Endothelial cell of umbilical vein (primary cell): ENCODE results near the gene RECQL5.

ENCODE experiments used
- EZH2 ChIP-seq: IDR thresholded peaks from 2 replicates; pipeline ENCODE4 v1.6.1; 2012; ENCODE audit warnings: borderline replicate concordance, low read depth, mild to moderate bottlenecking, moderate library complexity, low read length, inconsistent platforms; ENCODE audit not compliant: severe bottlenecking
- FOS ChIP-seq: IDR thresholded peaks from 2 replicates; pipeline ENCODE4 v1.6.1; 2011; ENCODE audit warnings: mild to moderate bottlenecking, low read length, moderate library complexity, borderline replicate concordance; ENCODE audit not compliant: insufficient read depth
- GATA2 ChIP-seq: IDR thresholded peaks from 2 replicates; pipeline ENCODE4 v1.7.0; 2011; ENCODE audit warnings: low read depth, mild to moderate bottlenecking, moderate library complexity, mixed read lengths, low read length; ENCODE audit not compliant: insufficient read length, insufficient read depth
- JUN ChIP-seq: IDR thresholded peaks from 2 replicates; pipeline ENCODE4 v1.6.1; 2011; ENCODE audit warnings: borderline replicate concordance, low read depth; ENCODE audit not compliant: insufficient read length, insufficient read depth
- POLR2A ChIP-seq: IDR thresholded peaks from 2 replicates; pipeline ENCODE4 v1.6.1; 2012; ENCODE audit warnings: low read depth, mild to moderate bottlenecking, control low read depth, low read length
- POLR2AphosphoS5 ChIP-seq: IDR thresholded peaks from 2 replicates; pipeline ENCODE4 v1.6.1; 2012; ENCODE audit warnings: low read depth, mild to moderate bottlenecking, control low read depth, low read length, moderate library complexity; ENCODE audit not compliant: insufficient read depth
- TF ChIP-seq, protein P1 (sequence below), 2 donors: IDR thresholded peaks; 1 replicate in 1 of 2; 2 replicates in 1 of 2; pipeline ENCODE4 v1.5.1; 2011; ENCODE audit warnings: low read length in 2 of 2, mild to moderate bottlenecking in 2 of 2, moderate library complexity in 2 of 2, control low read depth in 1 of 2, inconsistent platforms in 1 of 2, low read depth in 1 of 2; ENCODE audit not compliant: insufficient read depth in 1 of 2; ENCODE audit errors: extremely low read depth in 1 of 2
- TF ChIP-seq, protein P2 (sequence below): IDR thresholded peaks from 2 replicates; pipeline ENCODE4 v1.6.1; 2011; ENCODE audit not compliant: insufficient read depth, insufficient read length

GRCh38 chr17:75590314-75590761 lies 76.6 kb downstream of the RECQL5 start:
- TF ChIP-seq, protein P1, sequence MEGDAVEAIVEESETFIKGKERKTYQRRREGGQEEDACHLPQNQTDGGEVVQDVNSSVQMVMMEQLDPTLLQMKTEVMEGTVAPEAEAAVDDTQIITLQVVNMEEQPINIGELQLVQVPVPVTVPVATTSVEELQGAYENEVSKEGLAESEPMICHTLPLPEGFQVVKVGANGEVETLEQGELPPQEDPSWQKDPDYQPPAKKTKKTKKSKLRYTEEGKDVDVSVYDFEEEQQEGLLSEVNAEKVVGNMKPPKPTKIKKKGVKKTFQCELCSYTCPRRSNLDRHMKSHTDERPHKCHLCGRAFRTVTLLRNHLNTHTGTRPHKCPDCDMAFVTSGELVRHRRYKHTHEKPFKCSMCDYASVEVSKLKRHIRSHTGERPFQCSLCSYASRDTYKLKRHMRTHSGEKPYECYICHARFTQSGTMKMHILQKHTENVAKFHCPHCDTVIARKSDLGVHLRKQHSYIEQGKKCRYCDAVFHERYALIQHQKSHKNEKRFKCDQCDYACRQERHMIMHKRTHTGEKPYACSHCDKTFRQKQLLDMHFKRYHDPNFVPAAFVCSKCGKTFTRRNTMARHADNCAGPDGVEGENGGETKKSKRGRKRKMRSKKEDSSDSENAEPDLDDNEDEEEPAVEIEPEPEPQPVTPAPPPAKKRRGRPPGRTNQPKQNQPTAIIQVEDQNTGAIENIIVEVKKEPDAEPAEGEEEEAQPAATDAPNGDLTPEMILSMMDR (IDR thresholded peaks at IDR 0.05; ENCODE audit: extremely low read depth in 1 of 2, insufficient read depth in 1 of 2, low read depth in 1 of 2, low read length in 2 of 2), result no peak
- no peak for TF ChIP-seq EZH2
- TF ChIP-seq GATA2, result no peak
- no peak for TF ChIP-seq FOS
- no peak for TF ChIP-seq JUN
- no peak for TF ChIP-seq POLR2A
- TF ChIP-seq, protein P2, sequence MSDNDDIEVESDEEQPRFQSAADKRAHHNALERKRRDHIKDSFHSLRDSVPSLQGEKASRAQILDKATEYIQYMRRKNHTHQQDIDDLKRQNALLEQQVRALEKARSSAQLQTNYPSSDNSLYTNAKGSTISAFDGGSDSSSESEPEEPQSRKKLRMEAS, result no peak
- no peak for TF ChIP-seq POLR2AphosphoS5
